ENCODE measurements around the gene IREB2.

Gene IREB2

GRCh38 chr15:78550194-78550593 is 112.2 kb downstream of the IREB2 start:
- DNase-seq, result no peak

GRCh38 chr15:78550815-78551214 is 112.8 kb downstream of the IREB2 start:
- DNase-seq, result no peak
